T-helper 1 cell treated with Interleukin-12 subunit alpha and Interleukin-12 subunit beta and Interleukin-4 antibody, amounts not matched to agents 30 ng/mL and 1 ng/mL, for 36 hours (primary cell): ENCODE results near the gene HPCAL1. TPM values are rescaled to one million over a fixed set of nuclear protein-coding genes. Genes with fewer than 3 reads are reported as not detected.
"Not testable (repeated sequence)": the region's sequence is repeated elsewhere in the genome, so short reads cannot be mapped to it uniquely, and the experiment has no call there.

Experiments
- intact Hi-C: fragments of 100-400 bp; cut with micrococcal nuclease; formaldehyde crosslinking; loops from one replicate; pipeline ENCODE4 v1.15.1; 2024
- total RNA-seq: library from RNA; stranded (reverse); gene quantifications from 2 replicates; pipeline ENCODE4 v1.2.3, GENCODE V29; 2022

HPCAL1 gene
- 47.5 and 53.9 TPM in 2 replicates for total RNA-seq

GRCh38 chr2:10302479-10303180 is at the start of gene HPCAL1:
TSS of gene HPCAL1 (plus strand) at chr2:10302904. CDS start at chr2:10419758, 116,854 bp downstream.
- intact Hi-C loops: loop anchor here (1.0 to 10.0 kb wide), 15 partner anchors 32 to 1465 kb away; partner anchors contain the start of genes ADAM17, CPSF3, ITGB1BP1 and KIDINS220

GRCh38 chr2:10253596-10254372 is 48.9 kb upstream of the HPCAL1 start:
- intact Hi-C loops: no loop called here

- intact Hi-C loops: no loop called here
These were observed 48.1 kb upstream of the HPCAL1 start for GRCh38 chr2:10254373-10255188.

- intact Hi-C loops: no loop called here
These were observed 47.3 kb upstream of the HPCAL1 start for GRCh38 chr2:10255189-10256030.

- intact Hi-C loops: no loop called here
These were observed 46.6 kb upstream of the HPCAL1 start for GRCh38 chr2:10256031-10256514.

- intact Hi-C loops: no loop called here
These were observed 46.1 kb upstream of the HPCAL1 start for GRCh38 chr2:10256515-10257031.

- intact Hi-C loops: no loop called here
These were observed 45.7 kb upstream of the HPCAL1 start for GRCh38 chr2:10257036-10257435.

- intact Hi-C loops: no loop called here
These were observed 45.1 kb upstream of the HPCAL1 start for GRCh38 chr2:10257500-10258147.

- intact Hi-C loops: no loop called here
These were observed 44.4 kb upstream of the HPCAL1 start for GRCh38 chr2:10258326-10258725.

GRCh38 chr2:10258726-10259125 is 44.0 kb upstream of the HPCAL1 start:
- intact Hi-C loops: no loop called here

- intact Hi-C loops: no loop called here
These were observed 42.6 kb upstream of the HPCAL1 start for GRCh38 chr2:10260130-10260529.

- intact Hi-C loops: not testable (repeated sequence)
These were observed 39.2 kb upstream of the HPCAL1 start for GRCh38 chr2:10263526-10263925.

- intact Hi-C loops: no loop called here
These were observed 38.0 kb upstream of the HPCAL1 start for GRCh38 chr2:10264506-10265328.

- intact Hi-C loops: no loop called here
These were observed 37.2 kb upstream of the HPCAL1 start for GRCh38 chr2:10265329-10266132.

- intact Hi-C loops: no loop called here
These were observed 36.5 kb upstream of the HPCAL1 start for GRCh38 chr2:10266133-10266620.

- intact Hi-C loops: no loop called here
These were observed 35.7 kb upstream of the HPCAL1 start for GRCh38 chr2:10267036-10267435.

GRCh38 chr2:10267551-10268465 is 34.9 kb upstream of the HPCAL1 start:
- intact Hi-C loops: no loop called here
